A549 (cell line): ENCODE measurements around the gene RAI2. TPM values are rescaled to one million over a fixed set of nuclear protein-coding genes. Genes with fewer than 3 reads are reported as not detected.
A peak's percentile ranks its signal among the peaks of the same experiment; 100 is the strongest.

Source experiments
- ATAC-seq, 2 experiments: fragments of 200-7000 bp in 1 of 2; fragments of >200 bp in 1 of 2; cut with Nextera tagmentation in 1 of 2; cut with Tn5 transposase in 1 of 2; 3 replicates each; pipeline versions ENCODE4 v1.8.0 to v1.9.1; 2018 to 2020; ENCODE audit warnings: mild to moderate bottlenecking in 1 of 2, moderate library complexity in 1 of 2
- CTCF ChIA-PET: fragments of 300-600 bp; sonication (Branson Sonifier 250); formaldehyde crosslinking; extraction: SDS; loops from one replicate; lab custom pipeline; 2021; ENCODE audit warnings: antibody characterized with exemption, inconsistent platforms; lab: Yijun Ruan, JAX
- POLR2A ChIA-PET: fragments of 350-600 bp; formaldehyde crosslinking; extraction: SDS; loops from one replicate; lab custom pipeline; 2021; ENCODE audit warnings: antibody characterized with exemption, inconsistent platforms; lab: Yijun Ruan, JAX
- DNase-seq, 2 experiments: peaks; one replicate each; pipeline versions ENCODE4 v3.0.0 to v3.0.0-alpha.2; 2011 to 2016; ENCODE audit warnings: low read depth in 1 of 2, low spot score in 1 of 2
- FAIRE-seq: peaks from 2 replicates; lab custom pipeline; 2011; peaks lifted over from hg19 to GRCh38; lab: Jason Lieb, UNC
- H3K27ac ChIP-seq, 2 experiments: fragments of >200 bp; sonication (Bioruptor Twin); formaldehyde crosslinking; 3 replicates each; pipeline ENCODE4 v1.5.1; 2016 to 2017
- H3K4me1 ChIP-seq: fragments of >200 bp; sonication (Bioruptor Twin); formaldehyde crosslinking; 3 replicates; pipeline ENCODE4 v1.6.1; 2016
- H3K4me2 ChIP-seq: fragments of >200 bp; sonication (Bioruptor Twin); formaldehyde crosslinking; 3 replicates; pipeline ENCODE4 v1.6.1; 2016
- H3K4me3 ChIP-seq: fragments of >200 bp; sonication (Bioruptor Twin); formaldehyde crosslinking; 3 replicates; pipeline ENCODE4 v1.5.1; 2016
- H3K9me3 ChIP-seq: fragments of >200 bp; sonication (Bioruptor Twin); formaldehyde crosslinking; 3 replicates; pipeline ENCODE4 v1.6.1; 2016
- CBX2 ChIP-seq: fragments of 200-600 bp; sonication (generic); IDR thresholded peaks from 2 replicates; pipeline ENCODE4 v1.6.1; 2016; ENCODE audit warnings: low read depth, mild to moderate bottlenecking, borderline replicate concordance
- CBX8 ChIP-seq: fragments of 200-600 bp; sonication (generic); IDR thresholded peaks from 2 replicates; pipeline ENCODE4 v1.6.1; 2016
- CHD4 ChIP-seq: fragments of 200-600 bp; sonication (generic); IDR thresholded peaks from 2 replicates; pipeline ENCODE4 v1.6.1; 2016; ENCODE audit warnings: antibody characterized with exemption, mild to moderate bottlenecking, borderline replicate concordance
- EHMT2 ChIP-seq: fragments of 200-600 bp; sonication (generic); IDR thresholded peaks from 2 replicates; pipeline ENCODE4 v1.6.1; 2016; ENCODE audit warnings: antibody characterized with exemption, low read depth, mild to moderate bottlenecking, moderate library complexity
- EP300 ChIP-seq, 2 experiments: fragments of >200 bp; sonication (Bioruptor Twin); formaldehyde crosslinking; IDR thresholded peaks; 2 replicates in 1 of 2; 3 replicates in 1 of 2; pipeline ENCODE4 v1.6.1; 2016 to 2017
- ESRRA ChIP-seq: fragments of 150-350 bp; IDR thresholded peaks from 2 replicates; pipeline ENCODE4 v1.6.1; 2014; ENCODE audit warnings: mild to moderate bottlenecking, low read length, borderline replicate concordance
- FOSL2 ChIP-seq, 2 experiments: fragments of 450-650 bp in 1 of 2; fragments of >200 bp in 1 of 2; sonication (Bioruptor Twin) in 1 of 2; formaldehyde crosslinking; IDR thresholded peaks; 2 replicates each; pipeline versions ENCODE4 v1.5.0 to v1.6.1; 2016 to 2020; ENCODE audit warnings: mild to moderate bottlenecking in 1 of 2, moderate library complexity in 1 of 2
- HDAC2 ChIP-seq: fragments of 200-600 bp; sonication (generic); IDR thresholded peaks from 2 replicates; pipeline ENCODE4 v1.6.1; 2016
- HEYL ChIP-seq: fragments of 250-450 bp; sonication (Bioruptor Pico); IDR thresholded peaks from 2 replicates; pipeline ENCODE4 v1.8.0; 2021; ENCODE audit warnings: mild to moderate bottlenecking, moderate library complexity
- HOXA7 ChIP-seq: fragments of 250-450 bp; sonication (Bioruptor Pico); IDR thresholded peaks from 2 replicates; pipeline ENCODE4 v1.5.0; 2020; ENCODE audit warnings: mild to moderate bottlenecking, moderate library complexity
- JUN ChIP-seq, 2 experiments: fragments of >200 bp; sonication (Bioruptor Twin); formaldehyde crosslinking; IDR thresholded peaks; 2 replicates in 1 of 2; 3 replicates in 1 of 2; pipeline ENCODE4 v1.6.1; 2016 to 2017
- KDM1A ChIP-seq: fragments of 200-600 bp; sonication (generic); IDR thresholded peaks from 2 replicates; pipeline ENCODE4 v1.6.1; 2016; ENCODE audit warnings: low read depth, mild to moderate bottlenecking
- MYC ChIP-seq: IDR thresholded peaks from 2 replicates; pipeline ENCODE4 v1.6.1; 2012; ENCODE audit warnings: mild to moderate bottlenecking, inconsistent platforms, low read length, improper control_type of control experiment, borderline replicate concordance
- POLR2AphosphoS2 ChIP-seq: conservative IDR thresholded peaks from 2 replicates; pipeline ENCODE4 v1.6.1; 2012; ENCODE audit warnings: low read length, improper control_type of control experiment, inconsistent platforms
- RAD21 ChIP-seq, 2 experiments: fragments of >200 bp in 1 of 2; sonication (Bioruptor Twin) in 1 of 2; formaldehyde crosslinking in 1 of 2; IDR thresholded peaks in 1 of 2; conservative IDR thresholded peaks in 1 of 2; 2 replicates in 1 of 2; 3 replicates in 1 of 2; pipeline ENCODE4 v1.6.1; 2012 to 2018; ENCODE audit warnings: inconsistent platforms in 1 of 2
- RARB ChIP-seq: fragments of 250-450 bp; sonication (Bioruptor Pico); IDR thresholded peaks from 2 replicates; pipeline ENCODE4 v1.8.0; 2021; ENCODE audit warnings: mild to moderate bottlenecking, moderate library complexity
- RCOR1 ChIP-seq: fragments of 150-350 bp; IDR thresholded peaks from 2 replicates; pipeline ENCODE4 v1.6.1; 2014; ENCODE audit warnings: antibody characterized with exemption, low read length, low read depth
- RFX5 ChIP-seq: fragments of 450-650 bp; IDR thresholded peaks from 2 replicates; pipeline ENCODE4 v1.7.1; 2014; ENCODE audit warnings: antibody characterized with exemption, mild to moderate bottlenecking, moderate library complexity
- SMC3 ChIP-seq: fragments of >200 bp; sonication (Bioruptor Twin); formaldehyde crosslinking; IDR thresholded peaks from 3 replicates; pipeline ENCODE4 v1.6.1; 2018; ENCODE audit warnings: inconsistent platforms
- SREBF2 ChIP-seq: fragments of 450-650 bp; IDR thresholded peaks from 2 replicates; pipeline ENCODE4 v1.6.1; 2014; ENCODE audit warnings: mild to moderate bottlenecking, moderate library complexity
- TP53 ChIP-seq: fragments of 250-450 bp; sonication (Bioruptor Pico); IDR thresholded peaks from 2 replicates; pipeline ENCODE4 v1.5.0; 2021; ENCODE audit warnings: mild to moderate bottlenecking, moderate library complexity
- ZSCAN20 ChIP-seq: fragments of 250-450 bp; sonication (Bioruptor Pico); IDR thresholded peaks from 2 replicates; pipeline ENCODE4 v1.8.0; 2022; ENCODE audit warnings: mild to moderate bottlenecking, moderate library complexity
- WGBS: methylation state at CpG from one replicate; pipeline ENCODE4 v1.1.6; 2017; ENCODE audit errors: missing lambda C conversion rate; 5-methylcytosine and 5-hydroxymethylcytosine counted together
- polyA plus RNA-seq, 4 experiments: library from polyadenylated mRNA; depleted of rRNA in 3 of 4; stranded (reverse); fragments of >200 nt; fragmentation: RNase III in 1 of 4; extraction: RNeasy Plus Mini Kit Qiagen cat#74134 plus additional on column Dnase treatment in 1 of 4; gene quantifications; 2 replicates in 3 of 4; 3 replicates in 1 of 4; pipeline ENCODE4 v1.2.3, GENCODE V29; 2011 to 2017
- TF ChIP-seq, protein P1 (sequence below): fragments of 250-450 bp; sonication (Bioruptor Pico); IDR thresholded peaks from 2 replicates; pipeline ENCODE4 v1.5.0; 2020; ENCODE audit warnings: low read depth, mild to moderate bottlenecking, moderate library complexity
- TF ChIP-seq, protein P2 (sequence below): fragments of >200 bp; sonication (Bioruptor Twin); formaldehyde crosslinking; IDR thresholded peaks from 3 replicates; pipeline ENCODE4 v1.5.1; 2016
- TF ChIP-seq, protein P3 (sequence below): IDR thresholded peaks from 2 replicates; pipeline ENCODE4 v1.6.1; 2012
- TF ChIP-seq, protein P4 (sequence below): fragments of 200-600 bp; sonication (generic); IDR thresholded peaks from 2 replicates; pipeline ENCODE4 v1.6.1; 2016; ENCODE audit warnings: antibody characterized with exemption, mild to moderate bottlenecking, moderate library complexity

Gene RAI2
- polyA plus RNA-seq, 2 of the 4 experiments (the other 2 are of a cell fraction) = not detected

DNA sequence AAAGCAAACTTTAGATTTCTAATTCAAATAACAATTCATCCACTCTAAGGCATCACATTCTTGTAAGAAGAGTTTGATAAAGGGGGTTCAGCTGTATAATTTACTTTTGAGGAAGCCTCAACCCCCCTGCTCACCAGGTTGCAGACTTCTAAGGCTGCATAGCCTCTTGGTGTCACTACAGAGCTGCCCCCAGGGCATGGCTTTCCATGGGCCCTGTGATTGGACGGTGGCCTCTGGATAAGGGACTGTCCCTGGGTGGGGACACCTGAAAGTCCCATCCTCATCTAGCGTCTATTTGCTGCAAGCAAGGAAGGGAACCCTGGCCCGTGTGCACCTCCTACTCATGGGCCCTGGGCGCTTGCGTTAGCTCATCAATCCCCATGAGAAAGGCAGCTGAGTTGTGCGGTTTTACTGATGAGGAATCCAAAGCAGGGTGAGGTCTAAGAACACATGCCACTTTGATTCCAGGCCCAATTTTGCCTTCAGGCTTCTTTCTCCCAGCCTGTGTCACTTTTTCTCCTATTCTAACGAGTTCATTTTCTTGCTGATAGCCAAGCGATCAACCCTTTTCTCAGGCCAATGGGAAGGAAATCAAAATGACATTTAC lies 72.0 kb downstream of the RAI2 start:
- ChIA-PET CTCF (interaction anchor here (0.6 to 2.5 kb wide), 10 partner anchors 9 to 437 kb away, joined by 3 to 18 read pairs (median 4); no protein-coding TSS in a partner anchor), POLR2A (no interaction called here)
- H3K4me2 ChIP-seq = no peak overlapping the region
- WGBS = 83% methylated on average over 6 of the region's 8 CpGs
- no peak for TF ChIP-seq RFX5
- TF ChIP-seq POLR2AphosphoS2 = no peak
- no peak for TF ChIP-seq HDAC2
- TF ChIP-seq MYC = no peak
- TF ChIP-seq RARB (CRISPR knock-in tag) = no peak
- TF ChIP-seq CBX8 = no peak
- TF ChIP-seq EHMT2 = no peak
- TF ChIP-seq, protein P1, sequence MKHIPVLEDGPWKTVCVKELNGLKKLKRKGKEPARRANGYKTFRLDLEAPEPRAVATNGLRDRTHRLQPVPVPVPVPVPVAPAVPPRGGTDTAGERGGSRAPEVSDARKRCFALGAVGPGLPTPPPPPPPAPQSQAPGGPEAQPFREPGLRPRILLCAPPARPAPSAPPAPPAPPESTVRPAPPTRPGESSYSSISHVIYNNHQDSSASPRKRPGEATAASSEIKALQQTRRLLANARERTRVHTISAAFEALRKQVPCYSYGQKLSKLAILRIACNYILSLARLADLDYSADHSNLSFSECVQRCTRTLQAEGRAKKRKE = no peak
- no peak for TF ChIP-seq SREBF2
- H3K27ac ChIP-seq = no peak overlapping the region
- H3K4me3 ChIP-seq = no peak overlapping the region
- DNase-seq (no peak), FAIRE-seq (peak; percentile 61), ATAC-seq (no peak)
- H3K9me3 ChIP-seq = no peaks in the 10 kb centered on the region
- no peaks in the 10 kb centered on the region for H3K4me1 ChIP-seq

DNA sequence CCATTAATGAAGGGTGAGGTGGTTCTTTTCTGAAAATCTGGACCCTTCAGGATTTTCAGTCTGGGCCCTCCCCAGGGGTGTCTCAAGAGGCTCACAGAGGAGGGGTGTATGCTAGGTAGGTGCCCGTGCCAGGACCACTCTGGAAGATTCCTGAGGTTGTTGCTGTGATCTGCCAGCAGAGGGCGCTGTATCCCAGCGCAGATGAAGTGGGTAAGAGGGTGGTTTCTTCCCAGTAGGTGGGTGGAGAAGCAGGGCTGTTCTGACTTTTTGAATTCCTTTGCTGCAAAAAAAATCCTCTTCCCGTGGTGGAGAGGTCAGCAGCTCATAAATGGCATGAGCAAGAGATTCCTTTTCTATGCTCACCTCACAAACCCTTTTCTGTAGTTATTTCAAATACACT lies 72.7 kb downstream of the RAI2 start:
- Histone ChIP-seq H3K9me3 (no peaks in the 10 kb centered on the region), H3K4me2 (no peak overlapping the region), H3K4me1 (no peaks in the 10 kb centered on the region), H3K27ac (no peak overlapping the region), H3K4me3 (no peak overlapping the region)
- POLR2A ChIA-PET = no interaction called here
- DNase-seq = peak; percentile 33 to 53
- ATAC-seq = peak; percentile 82 to 93
- CTCF ChIA-PET = interaction anchor here (0.6 to 2.5 kb wide), 13 partner anchors 9 to 438 kb away, joined by 3 to 18 read pairs (median 3); no protein-coding TSS in a partner anchor
- TF ChIP-seq, protein P2, sequence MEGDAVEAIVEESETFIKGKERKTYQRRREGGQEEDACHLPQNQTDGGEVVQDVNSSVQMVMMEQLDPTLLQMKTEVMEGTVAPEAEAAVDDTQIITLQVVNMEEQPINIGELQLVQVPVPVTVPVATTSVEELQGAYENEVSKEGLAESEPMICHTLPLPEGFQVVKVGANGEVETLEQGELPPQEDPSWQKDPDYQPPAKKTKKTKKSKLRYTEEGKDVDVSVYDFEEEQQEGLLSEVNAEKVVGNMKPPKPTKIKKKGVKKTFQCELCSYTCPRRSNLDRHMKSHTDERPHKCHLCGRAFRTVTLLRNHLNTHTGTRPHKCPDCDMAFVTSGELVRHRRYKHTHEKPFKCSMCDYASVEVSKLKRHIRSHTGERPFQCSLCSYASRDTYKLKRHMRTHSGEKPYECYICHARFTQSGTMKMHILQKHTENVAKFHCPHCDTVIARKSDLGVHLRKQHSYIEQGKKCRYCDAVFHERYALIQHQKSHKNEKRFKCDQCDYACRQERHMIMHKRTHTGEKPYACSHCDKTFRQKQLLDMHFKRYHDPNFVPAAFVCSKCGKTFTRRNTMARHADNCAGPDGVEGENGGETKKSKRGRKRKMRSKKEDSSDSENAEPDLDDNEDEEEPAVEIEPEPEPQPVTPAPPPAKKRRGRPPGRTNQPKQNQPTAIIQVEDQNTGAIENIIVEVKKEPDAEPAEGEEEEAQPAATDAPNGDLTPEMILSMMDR = peak; percentile 58
- TF ChIP-seq RAD21 (conservative IDR thresholded peaks at IDR 0.05 in 1 of 2, IDR thresholded peaks at IDR 0.05 in 1 of 2) = peak; percentile 55 to 67
- TF ChIP-seq SMC3 = peak; percentile 50
- no peak for TF ChIP-seq CBX2
- no peak for TF ChIP-seq CHD4
- 6% methylated on average over 4 of the region's 4 CpGs for WGBS
- FAIRE-seq = no peak

DNA sequence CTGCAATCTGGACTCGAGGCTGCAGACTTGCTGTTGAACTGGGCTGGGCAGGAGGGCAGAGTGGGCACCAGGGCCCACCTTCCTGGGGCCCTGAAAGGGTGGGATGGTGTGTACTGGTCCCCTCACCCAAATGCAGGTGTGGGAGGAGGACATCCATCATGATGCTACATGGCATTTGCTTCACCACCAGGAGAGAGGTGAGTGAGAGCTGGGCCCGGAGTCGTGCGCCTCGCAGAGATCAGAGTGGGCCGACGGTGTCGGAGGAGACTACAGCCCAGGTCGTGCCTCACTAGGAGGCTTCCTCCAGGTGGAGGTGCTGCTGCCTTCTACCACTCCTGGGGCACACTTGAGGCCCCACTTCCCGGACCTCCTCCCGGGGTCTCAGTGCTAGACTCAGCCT lies 73.5 kb downstream of the RAI2 start:
- WGBS = 90% methylated on average over 2 of the region's 11 CpGs
- peak overlapping the region in 1 of 2 experiments; percentile 30; a peak in 2 of 6 replicates for H3K27ac ChIP-seq
- no peak for DNase-seq
- peak in 1 of 2 experiments; percentile 43; a peak in 3 of 6 replicates for ATAC-seq
- no peak for FAIRE-seq
- H3K4me3 ChIP-seq = no peak overlapping the region
- TF ChIP-seq RARB (CRISPR knock-in tag) (no peak), KDM1A (no peak), TP53 (no peak), RCOR1 (no peak), EHMT2 (no peak), EP300 (IDR thresholded peaks at IDR 0.05) (no peak), ZSCAN20 (no peak), HDAC2 (no peak), HEYL (no peak), FOSL2 (IDR thresholded peaks at IDR 0.05) (no peak), FOSL2 (CRISPR knock-in tag; IDR thresholded peaks at IDR 0.05) (no peak), POLR2AphosphoS2 (no peak), HOXA7 (CRISPR knock-in tag) (no peak), CBX8 (no peak), JUN (IDR thresholded peaks at IDR 0.05) (no peak), ESRRA (no peak)
- TF ChIP-seq, protein P3, sequence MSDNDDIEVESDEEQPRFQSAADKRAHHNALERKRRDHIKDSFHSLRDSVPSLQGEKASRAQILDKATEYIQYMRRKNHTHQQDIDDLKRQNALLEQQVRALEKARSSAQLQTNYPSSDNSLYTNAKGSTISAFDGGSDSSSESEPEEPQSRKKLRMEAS = no peak
- TF ChIP-seq, protein P4, sequence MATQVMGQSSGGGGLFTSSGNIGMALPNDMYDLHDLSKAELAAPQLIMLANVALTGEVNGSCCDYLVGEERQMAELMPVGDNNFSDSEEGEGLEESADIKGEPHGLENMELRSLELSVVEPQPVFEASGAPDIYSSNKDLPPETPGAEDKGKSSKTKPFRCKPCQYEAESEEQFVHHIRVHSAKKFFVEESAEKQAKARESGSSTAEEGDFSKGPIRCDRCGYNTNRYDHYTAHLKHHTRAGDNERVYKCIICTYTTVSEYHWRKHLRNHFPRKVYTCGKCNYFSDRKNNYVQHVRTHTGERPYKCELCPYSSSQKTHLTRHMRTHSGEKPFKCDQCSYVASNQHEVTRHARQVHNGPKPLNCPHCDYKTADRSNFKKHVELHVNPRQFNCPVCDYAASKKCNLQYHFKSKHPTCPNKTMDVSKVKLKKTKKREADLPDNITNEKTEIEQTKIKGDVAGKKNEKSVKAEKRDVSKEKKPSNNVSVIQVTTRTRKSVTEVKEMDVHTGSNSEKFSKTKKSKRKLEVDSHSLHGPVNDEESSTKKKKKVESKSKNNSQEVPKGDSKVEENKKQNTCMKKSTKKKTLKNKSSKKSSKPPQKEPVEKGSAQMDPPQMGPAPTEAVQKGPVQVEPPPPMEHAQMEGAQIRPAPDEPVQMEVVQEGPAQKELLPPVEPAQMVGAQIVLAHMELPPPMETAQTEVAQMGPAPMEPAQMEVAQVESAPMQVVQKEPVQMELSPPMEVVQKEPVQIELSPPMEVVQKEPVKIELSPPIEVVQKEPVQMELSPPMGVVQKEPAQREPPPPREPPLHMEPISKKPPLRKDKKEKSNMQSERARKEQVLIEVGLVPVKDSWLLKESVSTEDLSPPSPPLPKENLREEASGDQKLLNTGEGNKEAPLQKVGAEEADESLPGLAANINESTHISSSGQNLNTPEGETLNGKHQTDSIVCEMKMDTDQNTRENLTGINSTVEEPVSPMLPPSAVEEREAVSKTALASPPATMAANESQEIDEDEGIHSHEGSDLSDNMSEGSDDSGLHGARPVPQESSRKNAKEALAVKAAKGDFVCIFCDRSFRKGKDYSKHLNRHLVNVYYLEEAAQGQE = no peak
- TF ChIP-seq, all 56 proteins: peak for 0
- Histone ChIP-seq H3K9me3 (no peaks in the 10 kb centered on the region), H3K4me2 (peak overlapping the region; percentile 63; the same call in 2 of the 3 replicates), H3K4me1 (no peaks in the 10 kb centered on the region)
- ChIA-PET CTCF (interaction anchor here (0.7 to 2.5 kb wide), 9 partner anchors 10 to 426 kb away, joined by 3 to 18 read pairs (median 4); no protein-coding TSS in a partner anchor), POLR2A (no interaction called here)
